ENCODE results near the gene NEK2. TPM values are rescaled to one million over a fixed set of nuclear protein-coding genes. Genes with fewer than 3 reads are reported as not detected.

The NEK2 gene
- total RNA-seq, 1 experiment from 2014 or later: 50.2 TPM

- POLR2A ChIA-PET: no interaction called here
Observed at GRCh38 chr1:211621447-211622198, 53.8 kb downstream of the NEK2 start.

More at GRCh38 chr1:211621447-211622198, 53.8 kb downstream of the NEK2 start:
- Histone ChIP-seq H3K27ac (ENCODE audit: low read depth, low read length) (no peak overlapping the region), H3K9me3 (ENCODE audit: control insufficient read depth in 1 of 2, insufficient read depth in 1 of 2, low read depth in 1 of 2, low read length in 2 of 2) (no peaks in the 10 kb centered on the region), H4K20me1 (ENCODE audit: insufficient read depth) (no peaks in the 10 kb centered on the region), H3K4me3 (replicated peaks in 1 of 2; ENCODE audit: low read depth in 1 of 2, low read length in 2 of 2) (no peak overlapping the region), H3K36me3 (ENCODE audit: control insufficient read depth in 1 of 2, insufficient read depth in 2 of 2, low read length in 2 of 2) (no peaks in the 10 kb centered on the region), H3K4me1 (ENCODE audit: control insufficient read depth in 1 of 2, insufficient read depth in 2 of 2, low read length in 2 of 2) (no peaks in the 10 kb centered on the region), H3K79me2 (ENCODE audit: insufficient read depth, low read length) (no peaks in the 10 kb centered on the region), H3K9me2 (ENCODE audit: insufficient read depth) (no peaks in the 10 kb centered on the region), H3K9ac (ENCODE audit: low read length) (no peak overlapping the region), H2AFZ (ENCODE audit: low read depth, low read length, poor library complexity, severe bottlenecking) (no peak overlapping the region), H3K4me2 (ENCODE audit: low read length) (no peak overlapping the region), H3K27me3 (ENCODE audit: insufficient read depth, low read length) (no peaks in the 10 kb centered on the region)
- RAD21 ChIA-PET (ENCODE audit: low non-redundant PET in 1 of 2, low total read pairs in 2 of 2, uncharacterized antibody in 2 of 2, unreplicated experiment in 2 of 2): interaction anchor here in 1 of 2 experiments (0.6 kb wide), 1 partner anchor 26 kb away, joined by 4 read pairs; no protein-coding TSS in a partner anchor
- no TSS peak for BruUV-seq (replicated peaks)
- CTCF ChIA-PET: no interaction called here
- no peak for DNase-seq (ENCODE audit: low read depth, low spot score)
- TF ChIP-seq CBX3 (IDR thresholded peaks at IDR 0.05; ENCODE audit: low read depth) (no peak), POLR2AphosphoS5 (IDR thresholded peaks at IDR 0.05; ENCODE audit: low read depth, low read length) (no peak), ZFX (IDR thresholded peaks at IDR 0.05) (no peak), EZH2 (IDR thresholded peaks at IDR 0.05) (no peak), REST (IDR thresholded peaks at IDR 0.05; ENCODE audit: low read depth) (no peak), TCF7L2 (IDR thresholded peaks at IDR 0.05; ENCODE audit: borderline replicate concordance, extremely low read depth, insufficient read depth, insufficient read length) (no peak)
- ATAC-seq: no peak
- intact Hi-C loops (cut with micrococcal nuclease): no loop called here
